GM21381 (cell line): ENCODE data around the gene ADORA1.

Experiments
- ATAC-seq: cut with Tn5 transposase; IDR thresholded peaks from one replicate; pipeline ENCODE4 v1.9.1; 2021; ENCODE audit warnings: mild to moderate bottlenecking, moderate library complexity; ENCODE audit not compliant: unreplicated experiment

ADORA1 gene

DNA sequence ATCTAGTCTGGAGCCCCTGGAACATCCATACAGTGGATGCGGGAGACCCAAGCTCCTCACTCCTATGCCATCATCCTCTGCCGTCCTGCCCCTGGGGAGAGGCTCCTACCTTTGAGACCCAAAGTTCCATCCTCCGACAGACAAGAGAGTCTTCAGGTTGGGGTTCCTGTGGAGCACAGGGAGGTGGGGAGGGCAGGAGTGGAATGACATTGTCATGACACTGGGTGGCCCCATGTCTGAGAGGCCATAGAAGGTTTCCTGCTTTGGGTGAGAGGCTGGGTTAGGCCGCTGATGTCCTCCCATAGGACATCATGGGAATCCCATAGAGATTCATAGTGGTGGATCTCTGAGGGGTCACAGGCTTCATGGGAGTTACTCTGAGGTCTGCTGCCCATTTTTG lies 56.9 kb downstream of the ADORA1 start:
- ATAC-seq: no peak

DNA sequence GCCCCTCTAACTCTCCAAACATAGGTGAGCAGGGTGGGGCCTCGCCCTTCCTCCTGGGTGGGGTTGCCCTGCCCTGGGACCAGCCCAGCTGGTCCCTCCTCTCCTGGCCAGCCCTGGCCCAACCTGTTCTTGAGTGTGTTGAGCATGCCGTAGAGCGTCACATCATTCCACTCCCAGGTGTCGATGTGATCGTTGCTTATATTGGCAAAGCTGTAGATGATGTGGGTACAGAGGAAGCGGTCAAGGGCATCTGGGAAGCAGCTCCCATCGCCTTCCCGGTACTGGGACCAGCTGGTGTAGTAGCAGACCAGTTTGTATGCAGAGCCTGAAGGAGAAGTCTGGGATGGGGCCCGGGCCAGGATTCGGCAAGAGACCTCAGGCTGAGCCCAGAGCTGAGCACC lies 57.5 kb downstream of the ADORA1 start:
- ATAC-seq: no peak

DNA sequence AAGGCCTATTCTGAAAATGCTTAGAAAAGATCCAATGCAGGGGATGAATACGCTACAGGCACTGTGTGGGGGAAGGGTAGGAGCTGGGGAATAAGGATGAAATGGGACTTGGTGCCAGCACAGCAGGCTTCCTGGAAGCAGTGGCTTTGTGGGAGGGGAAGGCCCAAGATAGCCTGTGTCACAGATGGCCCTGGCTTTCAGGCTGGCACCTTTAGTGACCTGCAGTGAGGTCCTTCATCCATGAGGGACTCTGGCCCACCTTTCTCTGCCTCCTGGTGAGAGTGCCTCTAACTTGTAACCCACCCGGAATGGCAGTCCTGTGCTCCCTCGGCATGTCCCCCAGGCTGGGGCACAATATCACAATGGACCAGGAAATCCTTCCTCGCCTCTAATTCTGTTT lies 58.1 kb downstream of the ADORA1 start:
- ATAC-seq: no peak

DNA sequence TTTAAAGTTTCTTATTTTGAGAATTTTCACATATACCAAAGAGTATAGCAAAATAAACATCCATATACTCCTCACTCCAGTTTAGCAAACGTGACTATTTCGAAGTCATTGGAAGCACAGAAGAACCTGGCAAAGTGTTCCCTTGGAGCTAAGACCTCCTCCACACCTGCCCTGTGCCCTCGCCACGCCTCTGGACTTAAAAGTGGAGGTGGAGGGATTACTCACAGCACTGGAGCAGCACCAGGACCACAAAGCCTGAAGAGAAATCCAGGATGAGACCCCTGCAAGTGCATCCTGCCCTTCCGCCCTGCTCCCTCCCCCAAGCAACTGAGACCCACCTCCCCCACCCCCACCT lies 58.5 kb downstream of the ADORA1 start:
- ATAC-seq: no peak

DNA sequence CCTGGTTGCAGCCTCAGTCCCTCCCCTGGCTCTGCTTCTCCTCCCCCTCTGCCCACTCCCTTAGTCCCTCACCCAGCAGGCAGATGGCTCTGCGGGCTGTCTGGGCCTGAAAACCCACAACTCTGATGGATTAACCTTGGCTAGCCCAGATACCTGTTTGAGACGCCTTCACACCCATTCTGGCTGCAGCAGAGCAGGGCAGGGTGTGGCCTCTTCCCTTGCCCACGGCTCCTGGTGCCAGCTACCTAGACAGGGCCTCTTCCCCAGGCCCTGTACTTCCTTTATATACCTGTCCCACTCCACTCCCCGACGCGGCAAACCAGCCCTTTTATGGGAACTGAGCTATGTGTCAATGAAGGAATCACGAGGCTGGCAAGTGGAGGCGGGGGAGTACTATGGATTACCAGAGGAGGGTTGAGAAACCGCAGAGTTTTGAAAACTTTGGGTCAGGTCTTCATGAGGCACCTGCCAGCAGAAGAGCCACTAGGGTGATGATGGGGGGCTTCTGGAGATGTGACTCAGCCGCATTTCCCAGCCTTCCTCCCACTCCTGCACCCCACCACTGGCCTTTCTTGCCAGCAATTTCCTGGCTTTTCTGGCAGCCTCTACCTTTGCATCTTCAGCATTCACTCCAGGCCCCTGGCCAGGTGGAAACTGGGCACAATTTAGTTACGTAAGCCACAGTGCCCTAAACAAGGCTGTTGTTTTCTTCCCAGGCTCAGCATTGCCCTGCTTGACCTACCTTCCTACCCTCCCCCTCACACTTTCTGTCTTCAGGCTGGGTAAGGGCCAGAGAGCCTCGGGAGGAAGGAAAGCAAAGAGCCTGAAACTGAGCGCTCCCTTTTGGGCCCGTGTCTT lies 59.1 kb downstream of the ADORA1 start, which contains the start of gene CHI3L1:
TSS of gene CHI3L1 (minus strand) at position 259 of the 858 bp plus-strand sequence. CDS start at position 178, 81 bp downstream.
- no peak for ATAC-seq

DNA sequence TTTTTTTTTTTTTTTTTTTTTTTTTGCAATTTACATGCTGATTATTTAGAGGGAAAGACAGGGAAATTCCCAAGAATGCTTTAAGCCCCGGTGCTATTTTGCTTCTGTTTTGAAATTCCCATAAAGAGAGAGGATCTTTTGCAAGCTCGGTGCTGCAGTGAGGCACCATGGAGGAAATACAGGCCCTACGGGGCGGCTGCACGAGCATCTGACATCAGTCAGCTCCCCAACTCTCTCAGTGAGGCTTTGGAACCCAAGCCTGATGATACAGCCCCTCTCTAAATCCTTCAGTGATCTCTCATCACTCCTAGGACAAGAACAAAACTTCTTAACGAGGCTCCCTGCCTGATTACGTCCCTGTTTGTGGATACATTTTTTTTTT lies 59.8 kb downstream of the ADORA1 start:
- ATAC-seq: no peak

DNA sequence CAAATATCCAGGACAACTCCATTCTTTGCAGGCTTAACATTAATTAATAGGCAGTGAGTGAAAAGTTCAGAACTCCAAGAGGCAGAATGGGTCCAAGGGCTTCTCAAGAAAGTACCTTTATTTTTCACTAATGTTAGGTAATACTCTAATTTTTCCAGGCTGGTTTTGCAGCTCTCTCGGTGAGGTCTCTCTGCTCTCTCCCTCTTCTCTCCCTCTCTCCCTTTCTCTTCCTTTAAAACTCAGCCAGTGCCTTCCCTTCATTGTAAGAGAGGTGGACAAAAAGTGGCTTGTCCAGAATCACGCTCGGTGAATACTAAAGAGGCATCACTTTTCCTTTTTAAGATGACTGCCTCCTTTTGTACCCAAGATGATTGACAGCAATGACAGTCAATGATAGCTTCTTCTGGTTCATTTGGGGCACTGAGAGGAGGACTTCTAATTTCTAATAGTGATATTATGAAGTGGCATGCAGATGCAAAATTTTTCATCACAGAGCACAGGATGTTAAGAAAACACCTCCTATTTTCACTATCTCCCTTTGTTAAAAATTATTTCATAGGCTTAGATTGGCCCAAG lies 60.3 kb downstream of the ADORA1 start:
- ATAC-seq: no peak

DNA sequence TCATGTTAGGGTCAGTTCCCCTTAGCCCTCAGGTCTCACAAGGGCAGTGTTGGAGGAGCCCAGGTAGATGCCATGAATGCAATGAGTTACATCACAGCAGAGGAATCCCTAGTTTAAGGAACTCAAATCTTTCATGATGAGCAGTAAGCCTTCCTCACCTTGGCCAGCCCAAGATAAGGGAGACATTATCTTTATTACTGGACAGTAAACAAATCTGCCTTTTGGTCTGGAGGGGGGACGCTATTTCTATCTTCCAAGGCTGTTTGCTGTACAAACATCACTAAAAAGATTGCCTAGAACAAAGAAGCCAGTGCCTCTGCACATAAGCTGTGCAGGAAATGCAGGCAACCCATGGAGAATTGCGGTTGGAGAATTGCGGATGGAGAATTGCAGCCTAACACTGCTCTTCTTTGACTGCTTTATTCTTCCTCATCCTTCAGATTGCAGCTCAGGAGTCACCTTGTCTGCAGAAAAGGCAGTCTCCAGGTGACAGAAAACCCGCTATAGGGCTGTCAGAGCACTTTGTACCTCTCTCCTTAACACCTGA lies 61.2 kb downstream of the ADORA1 start:
- no peak for ATAC-seq

DNA sequence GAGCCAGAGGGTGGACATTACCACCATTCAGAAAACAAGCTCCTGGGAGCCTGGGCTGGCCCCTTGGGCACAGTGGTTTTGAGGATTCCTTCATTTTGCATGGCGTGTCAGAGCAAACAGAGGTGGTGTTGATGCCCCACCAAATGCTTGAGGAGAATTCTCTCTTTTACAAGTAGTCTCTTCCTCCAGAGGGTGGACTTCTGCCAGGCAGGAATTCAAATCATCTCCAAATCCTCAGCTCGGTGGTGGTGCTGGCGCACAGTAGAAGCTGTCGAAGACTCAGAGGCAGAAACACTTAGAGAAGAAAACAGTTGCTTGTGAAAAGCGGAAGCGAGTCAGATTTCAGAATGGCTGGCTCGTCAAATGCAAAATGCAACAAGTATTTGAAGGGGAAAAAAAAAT lies 62.4 kb downstream of the ADORA1 start:
- ATAC-seq: no peak

DNA sequence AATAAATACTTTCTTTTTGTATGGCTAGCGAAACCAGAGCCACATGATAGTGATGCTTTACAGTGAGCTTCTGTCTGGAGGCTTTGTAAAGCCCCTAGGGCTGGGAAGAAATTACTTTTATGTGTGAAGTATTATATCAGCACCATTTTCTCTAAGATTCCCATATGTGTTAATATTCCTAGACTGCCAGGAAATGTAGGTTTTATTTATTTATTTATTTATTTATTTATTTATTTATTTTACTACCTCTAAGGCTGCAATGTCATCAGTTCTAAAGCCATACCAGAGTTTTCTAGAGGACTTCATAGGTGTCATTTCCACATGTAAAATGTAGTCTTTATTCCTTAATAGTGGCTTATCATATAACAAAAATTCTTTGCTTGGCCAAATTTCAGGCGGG lies 63.4 kb downstream of the ADORA1 start:
- no peak for ATAC-seq

DNA sequence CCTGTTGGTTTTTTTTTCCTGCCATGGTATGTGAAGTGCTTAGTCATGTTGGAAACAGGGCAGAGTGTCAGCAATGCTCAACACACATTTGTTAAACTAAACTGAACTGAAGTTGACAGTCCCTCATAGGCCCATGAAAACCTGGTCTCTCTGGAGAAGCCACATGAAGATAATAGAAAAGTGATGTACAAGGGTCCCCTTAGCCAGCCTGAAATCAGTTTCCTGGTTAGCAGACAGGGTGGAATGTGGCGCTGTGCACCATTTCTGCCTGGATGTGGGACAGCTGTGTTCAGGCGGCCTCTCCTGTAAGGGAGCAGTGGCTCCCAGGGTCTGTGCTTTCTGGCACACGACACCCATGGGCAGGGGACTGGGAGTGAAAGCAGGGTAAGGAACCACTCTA lies 68.8 kb downstream of the ADORA1 start:
- ATAC-seq: no peak

DNA sequence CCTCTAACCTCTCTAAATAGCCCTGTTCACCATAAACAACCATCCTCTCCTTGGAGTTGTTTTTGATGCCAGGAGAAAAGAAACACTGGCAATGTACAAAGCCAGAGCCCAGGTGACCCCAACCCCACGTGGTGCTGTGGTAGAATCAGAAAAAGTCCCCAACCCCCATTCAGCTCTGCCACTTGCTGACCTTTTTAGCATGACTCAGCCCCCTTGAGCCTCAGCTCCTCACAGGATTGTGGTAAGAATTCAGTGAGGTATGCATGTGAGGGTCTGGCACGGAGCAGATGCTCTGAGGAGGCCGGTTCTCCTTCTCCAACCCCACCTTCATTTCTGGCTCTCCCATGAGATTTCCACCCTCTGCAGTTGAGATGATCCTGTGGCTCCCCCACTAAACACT lies 70.1 kb downstream of the ADORA1 start:
- no peak for ATAC-seq

DNA sequence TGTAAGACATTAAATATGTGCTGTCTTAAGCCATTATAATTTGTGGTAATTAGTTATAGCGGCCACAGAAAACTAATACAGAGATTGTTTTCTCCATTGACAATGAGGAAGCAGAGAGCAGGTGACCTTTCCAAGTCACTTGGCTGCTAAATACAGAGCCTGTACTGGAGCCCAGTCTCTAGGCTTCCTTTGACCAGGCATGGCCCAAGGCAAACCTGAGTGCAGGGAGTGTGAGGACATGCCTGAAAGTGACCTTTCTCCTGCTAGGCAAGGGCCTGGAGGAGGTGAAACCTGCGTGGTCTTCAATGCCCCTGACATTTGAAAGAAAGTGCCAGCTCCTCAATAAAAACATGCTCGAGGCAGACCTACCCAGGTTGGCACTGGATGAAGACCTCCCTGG lies 71.5 kb downstream of the ADORA1 start:
- no peak for ATAC-seq

DNA sequence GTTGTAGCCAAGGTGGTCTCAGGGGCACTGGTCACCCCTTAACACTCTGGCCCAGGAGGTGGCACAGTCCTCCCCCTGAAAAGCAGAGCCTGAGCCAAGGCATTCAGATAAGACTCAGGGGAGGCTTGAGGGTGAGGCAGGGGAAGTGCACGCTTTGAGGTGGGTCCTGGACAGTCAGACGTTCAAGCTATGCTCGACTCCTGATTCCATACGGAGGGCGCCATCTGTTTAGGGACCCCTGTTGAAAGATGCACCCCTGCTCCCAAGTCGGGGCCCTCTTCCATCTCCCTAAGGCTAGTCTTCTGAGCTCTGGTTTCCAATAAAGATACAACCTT lies 71.9 kb downstream of the ADORA1 start:
- ATAC-seq: no peak

DNA sequence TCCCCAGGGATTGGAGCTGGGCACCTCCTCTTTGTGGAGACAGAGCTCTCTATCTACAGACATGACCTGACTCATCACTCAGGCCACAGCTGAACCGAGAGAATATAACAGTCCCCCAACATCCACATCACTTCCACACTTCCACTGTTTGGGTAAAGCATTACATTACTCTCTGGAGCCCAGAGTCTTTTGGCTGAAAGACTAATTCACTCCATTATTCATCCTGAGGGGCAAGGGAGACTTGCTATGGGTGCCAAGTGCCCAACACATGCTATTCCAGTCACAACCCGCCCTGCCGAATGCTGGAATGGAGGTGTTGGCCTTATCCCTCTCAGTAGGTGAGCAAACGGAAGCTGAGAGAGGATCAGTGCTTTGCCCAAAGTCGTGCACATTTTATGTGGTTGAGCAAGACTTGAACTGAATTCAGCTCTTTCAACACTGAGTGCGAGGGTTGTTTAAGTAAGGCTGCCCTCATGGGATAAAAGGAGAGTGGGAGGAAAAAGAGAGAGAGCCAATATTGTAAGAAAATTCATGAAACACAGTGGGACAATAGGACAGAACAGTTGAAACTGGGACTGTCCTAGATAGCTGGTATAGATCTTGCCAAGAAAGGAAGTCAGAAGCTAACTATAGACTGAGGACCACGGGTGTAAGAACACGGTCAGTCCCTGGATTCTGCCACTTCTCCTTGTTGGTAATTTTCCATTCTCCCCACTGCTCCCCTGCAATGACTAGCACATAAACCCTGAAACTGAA lies 72.5 kb downstream of the ADORA1 start:
- ATAC-seq: no peak

DNA sequence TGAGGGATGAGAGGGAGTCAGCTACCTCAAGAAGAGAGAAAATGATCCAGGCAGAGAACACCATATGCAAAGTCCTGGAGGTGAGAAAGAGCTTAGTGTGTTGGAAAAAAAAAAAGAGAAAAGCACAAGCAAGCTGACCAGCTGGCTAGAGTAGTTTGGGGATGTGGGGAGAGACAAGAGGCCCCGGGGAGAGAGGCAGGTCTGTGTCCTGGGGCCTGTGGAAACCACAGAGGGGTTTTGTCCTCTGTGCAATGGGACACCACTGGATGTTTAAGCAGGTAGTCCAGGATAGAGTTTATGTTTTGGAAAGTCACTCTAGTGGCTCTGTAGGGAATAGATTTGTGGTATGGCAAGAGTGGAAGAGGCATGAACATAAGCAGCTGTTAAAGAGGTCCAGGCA lies 73.4 kb downstream of the ADORA1 start:
- ATAC-seq: no peak

DNA sequence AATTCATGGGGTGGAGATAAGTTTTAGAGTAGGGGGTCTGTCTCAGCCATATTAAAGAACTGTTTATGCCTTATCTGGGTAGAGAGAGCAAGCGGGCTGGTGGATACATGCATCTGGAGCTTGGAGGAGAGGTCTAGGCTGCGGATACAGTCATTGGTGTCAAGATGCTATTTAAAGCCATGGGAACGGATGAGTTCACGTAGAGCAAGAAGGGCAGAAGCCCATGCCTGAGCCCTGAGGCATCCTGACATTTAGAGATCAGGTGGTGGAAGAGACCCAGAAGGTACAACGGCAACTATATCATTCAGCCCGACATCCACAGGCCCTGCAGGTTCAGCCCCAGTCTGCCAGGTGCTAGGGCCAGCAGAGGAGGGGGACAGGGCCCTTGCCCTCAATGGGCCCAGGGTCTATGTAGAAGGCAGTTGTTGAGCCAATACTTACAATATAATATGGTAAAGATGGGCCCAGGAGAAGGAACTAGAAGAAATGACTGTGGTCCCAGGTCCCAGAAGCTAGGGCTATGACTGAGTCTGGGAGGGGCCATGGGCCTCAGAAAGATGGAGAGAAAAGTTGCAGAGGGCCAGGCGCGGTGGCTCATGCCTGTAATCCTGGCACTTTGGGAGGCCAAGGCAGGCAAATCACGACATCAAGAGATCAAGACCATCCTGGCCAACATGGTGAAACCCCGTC lies 74.1 kb downstream of the ADORA1 start:
- ATAC-seq: no peak

DNA sequence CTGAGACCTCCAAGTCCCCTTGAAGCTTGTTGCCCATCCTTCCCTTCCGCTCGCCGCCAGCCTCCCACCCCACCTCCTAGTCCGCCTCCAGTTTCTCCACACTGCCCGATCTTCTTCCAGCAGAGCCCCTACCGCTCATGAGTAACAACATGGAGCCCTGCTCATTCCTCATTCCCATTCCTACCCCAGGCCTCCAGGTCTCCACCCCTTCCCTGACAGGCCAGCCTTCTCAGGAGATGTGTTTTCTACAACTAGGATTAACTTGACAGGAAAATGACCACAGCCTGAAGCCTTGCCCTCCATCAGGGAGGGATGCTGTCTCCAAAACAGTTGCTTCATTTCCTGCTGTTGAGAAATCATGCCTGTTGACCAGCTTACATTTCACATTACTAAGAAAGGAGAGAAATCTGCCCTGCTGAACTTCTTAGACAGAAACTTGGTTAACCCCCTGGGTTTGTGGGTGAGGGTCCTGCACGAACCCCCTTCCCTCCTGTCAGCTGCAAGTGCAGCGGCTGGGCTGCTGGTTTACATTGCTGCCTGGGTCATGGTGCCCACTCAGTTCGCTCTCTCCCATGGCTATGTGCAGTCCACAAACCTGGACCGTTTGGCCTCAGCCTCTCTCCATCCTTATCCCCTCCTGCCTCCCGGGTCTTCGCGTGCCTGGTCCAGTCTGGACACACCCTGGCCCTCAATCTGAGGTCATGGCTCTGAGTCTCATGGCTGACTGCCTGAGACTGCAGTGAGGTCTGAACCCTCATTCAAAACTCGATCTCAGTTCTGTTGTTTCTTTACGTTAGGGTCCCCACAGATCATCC lies 75.1 kb downstream of the ADORA1 start:
- no peak for ATAC-seq

DNA sequence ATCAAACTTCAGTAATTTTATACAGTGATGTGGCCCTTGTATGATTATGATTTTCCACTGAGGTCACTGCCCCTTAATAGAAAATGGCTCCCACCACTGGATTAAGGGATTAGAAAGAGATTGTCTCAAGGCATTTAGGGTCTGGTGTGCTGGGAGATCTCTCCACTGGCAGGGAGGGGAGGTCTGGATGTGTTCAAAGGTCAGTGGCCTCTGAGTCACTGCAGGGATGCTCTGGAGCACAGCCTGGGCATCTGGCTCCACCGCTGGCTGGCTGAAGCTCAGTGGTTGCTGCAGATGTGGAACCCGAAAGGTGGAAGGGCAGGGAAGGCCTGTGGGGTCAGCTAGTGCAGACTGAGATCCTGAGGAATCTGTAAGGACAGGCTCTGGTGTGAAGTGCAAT lies 77.2 kb downstream of the ADORA1 start:
- ATAC-seq: no peak

DNA sequence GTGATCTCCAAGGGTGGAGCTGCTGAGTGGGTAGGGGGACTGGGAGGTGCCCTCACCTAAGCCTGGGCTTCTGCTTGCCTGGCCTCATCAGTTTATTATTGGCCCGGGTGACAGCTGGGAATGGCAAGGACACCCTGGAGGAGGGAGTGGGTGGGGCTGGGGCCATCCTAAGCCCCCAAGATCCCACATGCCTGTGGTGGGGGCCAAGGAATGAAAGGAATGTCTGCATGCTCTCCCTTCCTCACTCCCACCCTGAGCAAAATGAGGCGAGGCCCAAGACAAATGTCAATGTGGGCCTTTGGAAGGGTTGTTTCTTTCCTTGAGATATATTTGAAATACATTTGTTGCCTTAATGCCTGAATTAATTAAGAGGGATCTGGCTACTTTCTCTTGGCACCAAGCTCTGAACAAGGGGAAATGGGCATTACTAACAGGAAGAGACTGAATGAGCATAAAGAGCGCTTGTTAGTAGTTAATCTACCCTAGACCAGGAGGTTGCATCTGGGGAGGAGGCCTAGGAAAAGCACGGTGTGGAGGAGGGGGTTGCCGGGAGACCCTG lies 78.7 kb downstream of the ADORA1 start:
- no peak for ATAC-seq
